ENCODE data around the gene PREP.

PREP gene

GRCh38 chr6:105317607-105318533 is 85.0 kb downstream of the PREP start:
- FAIRE-seq (no peak), DNase-seq (ENCODE audit: insufficient read length, low spot score) (no peak)

GRCh38 chr6:105313211-105313610 is 89.7 kb downstream of the PREP start:
- DNase-seq (ENCODE audit: insufficient read length, low spot score) (no peak), FAIRE-seq (no peak)

- FAIRE-seq, result no peak
These were observed 91.9 kb downstream of the PREP start for GRCh38 chr6:105310947-105311346.

GRCh38 chr6:105310371-105310770 is 92.5 kb downstream of the PREP start:
- FAIRE-seq, result no peak
- no peak for DNase-seq (ENCODE audit: insufficient read length, low spot score)

More at GRCh38 chr6:105310947-105311346, 91.9 kb downstream of the PREP start:
- no peak for DNase-seq (ENCODE audit: insufficient read length, low spot score)

- no peak for DNase-seq (ENCODE audit: insufficient read length, low spot score)
- FAIRE-seq, result no peak
These were observed 94.0 kb downstream of the PREP start for GRCh38 chr6:105308840-105309239.

- no peak for FAIRE-seq
- DNase-seq (ENCODE audit: insufficient read length, low spot score), result no peak
These were observed 97.4 kb downstream of the PREP start for GRCh38 chr6:105305521-105305920.

- no peak for FAIRE-seq
- DNase-seq (ENCODE audit: insufficient read length, low spot score), result no peak
These were observed 98.1 kb downstream of the PREP start for GRCh38 chr6:105304825-105305224.

- no peak for FAIRE-seq
- no peak for DNase-seq (ENCODE audit: insufficient read length, low spot score)
These were observed 98.5 kb downstream of the PREP start for GRCh38 chr6:105304366-105304765.

- FAIRE-seq, result no peak
These were observed 100.2 kb downstream of the PREP start for GRCh38 chr6:105302617-105303128.

GRCh38 chr6:105301756-105302616 is 100.9 kb downstream of the PREP start:
- FAIRE-seq (no peak), DNase-seq (ENCODE audit: insufficient read length, low spot score) (no peak)

More at GRCh38 chr6:105302617-105303128, 100.2 kb downstream of the PREP start:
- no peak for DNase-seq (ENCODE audit: insufficient read length, low spot score)

- no peak for FAIRE-seq
- no peak for DNase-seq (ENCODE audit: insufficient read length, low spot score)
These were observed 101.8 kb downstream of the PREP start for GRCh38 chr6:105301072-105301503.

GRCh38 chr6:105300090-105300489 is 102.8 kb downstream of the PREP start:
- FAIRE-seq (no peak), DNase-seq (ENCODE audit: insufficient read length, low spot score) (no peak)

GRCh38 chr6:105294129-105294528 is 108.8 kb downstream of the PREP start:
- FAIRE-seq (peak; percentile 18), DNase-seq (ENCODE audit: insufficient read length, low spot score) (no peak)

- FAIRE-seq (peak; percentile 53), DNase-seq (ENCODE audit: insufficient read length, low spot score) (no peak)
These were observed 110.1 kb downstream of the PREP start for GRCh38 chr6:105292689-105293339.

GRCh38 chr6:105291525-105291924 is 111.4 kb downstream of the PREP start:
- DNase-seq (ENCODE audit: insufficient read length, low spot score), result no peak
- FAIRE-seq, result no peak

GRCh38 chr6:105282631-105283585 is 120.0 kb downstream of the PREP start:
- no peak for DNase-seq (ENCODE audit: insufficient read length, low spot score)
- no peak for FAIRE-seq

- no peak for FAIRE-seq
- DNase-seq (ENCODE audit: insufficient read length, low spot score), result no peak
These were observed 122.8 kb downstream of the PREP start for GRCh38 chr6:105280033-105280432.

- DNase-seq (ENCODE audit: insufficient read length, low spot score), result no peak
- FAIRE-seq, result no peak
These were observed 123.4 kb downstream of the PREP start for GRCh38 chr6:105279463-105279862.

GRCh38 chr6:105278813-105279212 is 124.1 kb downstream of the PREP start:
- FAIRE-seq, result no peak
- no peak for DNase-seq (ENCODE audit: insufficient read length, low spot score)

- no peak for DNase-seq (ENCODE audit: insufficient read length, low spot score)
These were observed 124.8 kb downstream of the PREP start for GRCh38 chr6:105278035-105278434.

More at GRCh38 chr6:105278035-105278434, 124.8 kb downstream of the PREP start:
- no peak for FAIRE-seq

Measured in GM19239 (cell line).